ENCODE measurements around the gene ERMARD.

The ERMARD gene

GRCh38 chr6:169827290-169827717 is 75.9 kb downstream of the ERMARD start:
- no peak for DNase-seq

DNA sequence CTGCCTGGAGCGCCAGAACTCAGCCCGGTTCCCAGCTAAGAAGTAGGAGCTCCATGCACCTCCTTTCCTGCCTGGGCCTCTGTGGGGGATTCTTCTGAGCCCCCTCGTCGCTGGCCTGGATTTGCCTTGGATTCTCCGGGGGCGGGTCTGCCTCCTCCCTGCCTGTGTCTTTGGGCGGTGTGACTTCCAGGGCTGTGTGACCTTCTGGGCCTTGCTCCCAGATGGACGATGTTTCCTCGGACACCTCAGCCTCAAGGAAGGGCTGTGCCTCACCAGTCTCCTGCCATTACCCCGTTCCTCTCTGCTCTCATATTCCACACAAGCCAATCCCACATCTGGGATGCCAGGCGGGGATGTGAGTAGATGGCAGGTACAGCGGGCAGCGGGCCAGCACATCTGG is 76.8 kb downstream of the ERMARD start:
- no peak for DNase-seq

- DNase-seq = no peak
Observed at GRCh38 chr6:169829786-169830185, 78.4 kb downstream of the ERMARD start.

- no peak for DNase-seq
Observed at GRCh38 chr6:169830876-169831275, 79.5 kb downstream of the ERMARD start.
